KG1 (cell line): ENCODE data around the gene RNF217.

Source experiments
- DNase-seq: peaks from one replicate; lab custom pipeline; 2025; lab: John Stamatoyannopoulos, UW

The RNF217 gene

GRCh38 chr6:124989136-124989983 lies 27.1 kb downstream of the RNF217 start:
- DNase-seq = no peak

- DNase-seq = no peak
These were observed 28.8 kb downstream of the RNF217 start for GRCh38 chr6:124990988-124991387.

- DNase-seq = no peak
These were observed 29.6 kb downstream of the RNF217 start for GRCh38 chr6:124991764-124992295.

- no peak for DNase-seq
These were observed 31.1 kb downstream of the RNF217 start for GRCh38 chr6:124993327-124993726.

GRCh38 chr6:124994648-124995047 lies 32.4 kb downstream of the RNF217 start:
- DNase-seq = no peak

- no peak for DNase-seq
These were observed 32.9 kb downstream of the RNF217 start for GRCh38 chr6:124995131-124995530.

GRCh38 chr6:124995645-124996325 lies 33.5 kb downstream of the RNF217 start:
- DNase-seq = no peak

- no peak for DNase-seq
These were observed 34.2 kb downstream of the RNF217 start for GRCh38 chr6:124996411-124996810.

- DNase-seq = no peak
These were observed 35.1 kb downstream of the RNF217 start for GRCh38 chr6:124997196-124997875.

GRCh38 chr6:124999105-124999764 lies 37.0 kb downstream of the RNF217 start:
- DNase-seq = no peak

GRCh38 chr6:125001684-125002405 lies 39.6 kb downstream of the RNF217 start:
- no peak for DNase-seq

- no peak for DNase-seq
These were observed 40.1 kb downstream of the RNF217 start for GRCh38 chr6:125002406-125002741.

GRCh38 chr6:125003070-125003469 lies 40.8 kb downstream of the RNF217 start:
- no peak for DNase-seq

GRCh38 chr6:125004198-125004597 lies 42.0 kb downstream of the RNF217 start:
- DNase-seq = no peak

GRCh38 chr6:125004797-125005595 lies 42.8 kb downstream of the RNF217 start:
- no peak for DNase-seq

- no peak for DNase-seq
These were observed 46.0 kb downstream of the RNF217 start for GRCh38 chr6:125008261-125008703.

GRCh38 chr6:125008957-125009356 lies 46.7 kb downstream of the RNF217 start:
- no peak for DNase-seq

- no peak for DNase-seq
These were observed 47.3 kb downstream of the RNF217 start for GRCh38 chr6:125009578-125009977.

- no peak for DNase-seq
These were observed 51.9 kb downstream of the RNF217 start for GRCh38 chr6:125013938-125014660.

GRCh38 chr6:125014661-125014957 lies 52.4 kb downstream of the RNF217 start:
- no peak for DNase-seq
